Activated naive CD4-positive, alpha-beta T cell (primary cell): ENCODE results near the gene CHD5.
"Not testable (repeated sequence)": the region's sequence is repeated elsewhere in the genome, so short reads cannot be mapped to it uniquely, and the experiment has no call there.

Experiments
- DNase-seq, 4 experiments: peaks; one replicate each; lab custom pipeline; 2025; lab: John Stamatoyannopoulos, UW

CHD5 gene

DNA sequence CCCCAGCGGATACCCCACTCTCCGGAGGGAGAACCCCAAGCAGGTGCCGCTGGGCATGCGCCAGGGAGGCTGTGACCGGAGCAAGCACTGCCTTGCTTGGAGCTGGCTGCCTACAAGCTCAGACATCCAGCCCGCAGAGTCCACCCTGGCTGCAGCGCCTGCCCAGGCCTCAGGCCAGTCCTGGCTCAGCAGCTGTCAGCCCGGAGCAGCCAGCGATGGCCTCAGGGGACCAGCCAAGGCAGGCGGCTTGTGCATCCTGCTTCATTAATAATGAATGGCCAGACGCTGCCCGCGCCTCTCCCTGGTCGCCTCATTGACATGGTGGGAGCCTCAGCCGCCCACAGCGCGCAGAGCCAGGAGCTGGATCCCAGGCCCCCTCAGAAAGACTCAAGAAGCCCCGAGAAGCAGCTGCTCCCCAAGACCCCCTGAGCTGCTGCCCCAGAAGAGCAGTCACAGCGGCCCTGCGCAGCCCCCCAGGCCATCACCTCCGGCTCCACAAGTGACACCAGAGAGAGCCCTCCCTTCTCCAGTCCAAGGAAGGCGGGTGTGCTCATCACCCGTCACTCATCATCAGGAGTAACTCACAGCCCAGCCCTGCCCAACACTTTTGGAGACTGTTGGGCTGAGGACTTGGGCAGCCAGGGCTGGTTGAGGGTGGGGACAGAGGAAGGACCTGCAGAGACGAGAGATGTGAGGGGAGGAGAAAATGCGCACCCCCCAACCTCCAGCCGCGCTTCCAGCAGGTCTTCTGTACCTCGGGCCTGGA, 114.8 kb downstream of the CHD5 start:
- no peak for DNase-seq

DNA sequence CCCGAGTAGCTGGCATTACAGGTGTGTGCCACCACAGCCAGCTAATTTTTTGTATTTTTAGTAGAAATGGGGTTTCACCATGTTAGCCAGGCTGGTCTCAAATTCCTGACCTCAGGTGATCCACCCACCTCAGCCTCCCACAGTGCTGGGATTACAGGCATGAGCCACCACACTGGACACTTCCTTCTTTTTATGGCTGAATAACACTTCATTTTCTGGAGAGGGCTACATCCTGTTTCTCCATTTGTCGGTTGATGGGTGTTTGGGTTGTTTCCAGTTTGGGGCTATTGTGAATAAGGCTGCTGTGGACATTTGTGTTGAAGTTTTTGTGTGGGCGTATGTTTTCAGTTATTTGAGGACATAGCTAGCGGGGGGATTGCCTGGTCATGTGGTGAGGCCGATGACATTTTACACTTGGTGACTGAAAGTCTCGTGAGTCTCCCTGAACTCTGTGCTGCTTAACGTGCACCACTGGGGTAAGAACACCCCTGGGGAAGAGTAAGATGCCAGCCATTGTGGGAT, 116.5 kb downstream of the CHD5 start:
- not testable (repeated sequence) for DNase-seq

DNA sequence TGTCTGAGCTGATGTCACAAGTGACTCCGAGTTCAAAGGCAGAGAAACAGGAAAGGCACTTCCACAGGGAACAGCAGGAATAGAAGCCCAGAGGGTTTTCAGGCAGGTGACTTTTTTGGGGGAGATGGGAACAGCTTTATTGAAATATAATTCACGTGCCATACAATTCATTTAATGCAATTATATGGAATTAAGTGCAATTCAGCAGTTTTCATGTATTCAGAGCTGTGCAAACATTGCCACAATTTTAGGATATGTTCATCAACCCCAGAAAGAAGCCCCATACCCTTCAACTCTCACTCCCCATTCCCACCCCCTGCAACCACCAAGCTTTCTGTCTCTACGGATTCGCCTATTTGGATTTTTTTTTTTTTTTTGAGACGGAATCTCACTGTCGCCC, 117.5 kb downstream of the CHD5 start:
- DNase-seq = no peak

DNA sequence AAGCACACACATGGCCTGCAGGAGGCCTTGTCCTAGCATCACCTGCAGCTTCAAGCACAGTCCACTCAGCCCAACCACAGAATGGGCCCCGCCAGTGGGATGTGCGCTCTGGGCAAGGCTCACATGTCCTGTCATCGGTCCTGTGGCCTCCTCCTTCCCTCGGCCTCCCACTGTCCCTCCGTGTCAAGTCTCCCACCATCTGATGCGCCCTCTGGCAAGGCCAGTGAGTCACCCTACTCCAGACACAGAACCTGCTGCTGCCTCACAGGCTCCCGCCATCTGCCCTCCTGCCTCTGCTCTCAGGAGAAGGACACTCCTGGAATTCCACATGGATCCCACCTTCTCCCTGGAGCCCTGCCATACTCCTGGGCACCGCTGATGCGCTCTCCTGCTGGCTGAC, 120.3 kb downstream of the CHD5 start:
- no peak for DNase-seq

DNA sequence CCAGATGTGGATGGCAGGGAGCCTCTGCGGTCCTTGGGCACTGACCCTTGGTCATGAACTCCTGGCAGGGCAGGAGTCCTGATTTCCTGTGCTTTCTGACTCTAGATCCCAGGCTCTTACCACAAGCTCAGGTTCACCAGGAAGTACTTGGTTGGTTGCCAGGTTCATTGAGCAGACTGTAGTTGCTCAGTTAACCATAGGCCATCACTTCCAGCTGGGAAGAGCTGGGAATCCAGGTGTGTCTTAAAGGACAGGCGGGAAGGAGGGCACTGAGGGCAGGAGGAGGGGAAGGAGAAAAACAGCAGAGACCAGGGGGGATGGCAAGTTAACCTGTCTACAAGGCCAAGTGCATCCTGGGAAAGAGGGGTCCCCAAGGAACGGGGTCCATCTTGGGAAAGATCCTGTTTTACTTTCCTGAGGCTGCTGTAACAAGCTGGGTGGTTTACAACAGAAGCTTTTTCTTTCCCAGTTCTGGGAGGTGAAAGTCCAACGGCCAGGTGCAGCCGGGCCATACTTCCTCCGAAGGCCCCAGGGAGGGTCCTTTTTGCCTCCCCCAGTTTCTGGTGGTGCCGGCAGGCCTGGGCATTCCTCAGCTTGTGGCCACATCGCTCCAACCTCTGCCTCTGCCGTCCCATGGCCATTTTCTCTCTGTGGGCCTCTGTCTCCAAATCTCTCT, 122.8 kb downstream of the CHD5 start:
- DNase-seq = no peak

DNA sequence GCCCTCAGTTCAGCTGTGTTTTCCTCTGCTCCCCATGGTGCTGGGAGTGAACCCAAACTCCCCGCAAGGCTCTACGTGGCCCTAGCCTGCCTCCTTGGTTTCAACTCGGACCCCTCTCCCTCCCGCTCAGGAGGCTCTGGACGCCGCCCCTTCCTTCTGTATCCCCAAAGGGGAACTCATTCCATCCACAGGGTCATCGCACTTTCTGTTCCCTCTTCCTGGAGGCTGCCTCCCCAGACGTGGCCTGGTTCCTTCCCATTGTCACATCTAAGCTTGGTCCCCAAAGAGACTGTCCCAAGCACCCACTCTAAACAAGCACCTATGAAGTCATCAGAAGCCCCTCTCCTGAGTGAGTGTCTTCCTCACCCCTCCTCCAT, 123.6 kb downstream of the CHD5 start:
- no peak for DNase-seq

DNA sequence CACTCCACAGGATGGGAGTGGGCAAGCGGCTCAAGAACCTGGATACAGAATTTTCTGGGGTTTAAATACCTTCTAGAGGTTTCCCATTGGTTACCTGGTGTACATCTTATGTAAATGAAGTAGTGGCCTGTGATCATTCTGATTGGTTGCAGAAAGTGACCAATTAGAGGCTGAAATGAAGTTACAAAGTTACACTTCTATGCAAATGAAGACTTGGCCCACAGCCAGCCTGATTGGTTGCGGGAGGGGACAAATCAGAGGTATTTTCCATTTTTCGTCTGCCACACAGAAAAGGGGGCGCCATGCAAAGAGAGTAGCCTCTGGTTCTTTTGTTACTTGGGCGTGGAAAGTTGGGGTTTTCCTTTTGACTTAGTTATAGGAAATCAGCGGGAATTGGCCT, 125.5 kb downstream of the CHD5 start:
- DNase-seq = no peak

DNA sequence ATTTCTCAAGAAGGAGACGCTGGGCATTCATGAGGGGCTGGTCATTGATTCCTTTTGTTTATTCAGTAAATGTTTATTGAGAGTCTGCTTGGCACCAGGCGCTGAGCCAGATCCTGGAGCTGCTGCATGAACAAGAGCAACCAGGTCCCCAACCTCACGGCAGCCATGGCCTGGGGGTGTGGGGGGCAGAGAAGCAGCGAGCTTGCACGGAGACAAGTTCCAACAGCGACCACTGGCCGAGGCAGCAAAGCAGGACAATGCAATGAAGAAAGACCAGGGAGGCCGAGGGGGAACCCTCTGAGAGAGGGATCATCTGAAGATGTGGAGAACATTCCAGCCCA, 126.9 kb downstream of the CHD5 start:
- no peak for DNase-seq

DNA sequence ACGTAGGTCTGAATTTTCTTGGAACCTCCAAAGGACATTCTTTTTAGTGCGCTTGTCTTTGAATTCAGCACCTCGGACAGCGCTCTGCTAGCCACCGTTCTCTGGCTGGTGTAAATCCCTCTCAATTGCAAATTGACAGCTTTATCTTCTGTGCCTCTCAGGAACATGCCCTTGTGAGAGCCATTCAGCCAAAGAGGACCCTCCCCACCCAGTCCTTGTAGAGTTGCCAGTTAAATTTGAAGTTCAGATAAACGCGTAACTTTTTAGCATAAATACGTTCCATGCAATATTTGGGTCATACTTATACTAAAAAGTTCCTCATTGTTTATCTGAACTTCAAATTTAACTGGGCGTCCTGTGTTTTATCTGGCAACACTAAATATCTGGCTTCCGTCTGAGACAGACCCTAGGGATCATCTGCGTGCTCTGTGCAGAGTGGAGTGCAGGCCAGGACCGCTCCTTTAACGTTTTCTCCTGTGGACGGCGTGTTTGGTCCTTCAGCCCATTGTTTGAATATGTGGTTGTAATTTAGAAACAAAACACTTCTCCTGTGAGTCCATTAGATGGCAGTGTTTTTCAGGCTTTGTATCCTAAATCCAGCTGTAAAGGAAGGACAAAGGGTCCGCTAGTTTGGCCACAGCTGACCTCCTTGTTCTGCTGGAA, 127.4 kb downstream of the CHD5 start:
- DNase-seq = peak in 2 of 4 experiments; percentile 19 to 34
